Mesendoderm (in vitro differentiated cells): ENCODE measurements around the gene WDR82.

Source experiments
- DNase-seq: peaks from one replicate; pipeline ENCODE4 v3.0.0; 2013
- H2AK5ac ChIP-seq: 2 replicates; pipeline ENCODE4 v1.6.1; 2013; ENCODE audit warnings: low read length, inconsistent platforms
- H2BK120ac ChIP-seq: 2 replicates; pipeline ENCODE4 v1.6.1; 2013; ENCODE audit warnings: low read depth, mild to moderate bottlenecking, low read length, moderate library complexity, mixed read lengths
- H2BK15ac ChIP-seq: replicated peaks from 2 replicates; pipeline ENCODE4 v1.6.1; 2013; ENCODE audit warnings: low read depth, mild to moderate bottlenecking, moderate library complexity
- H2BK5ac ChIP-seq: 2 replicates; pipeline ENCODE4 v1.6.1; 2013; ENCODE audit warnings: low read length, inconsistent platforms
- H3K18ac ChIP-seq: 2 replicates; pipeline ENCODE4 v1.6.1; 2013; ENCODE audit warnings: mild to moderate bottlenecking, low read length, mixed read lengths
- H3K23ac ChIP-seq: one replicate; pipeline ENCODE4 v1.6.1; 2013; ENCODE audit warnings: low read length
- H3K27ac ChIP-seq: 2 replicates; pipeline ENCODE4 v1.5.1; 2013; ENCODE audit warnings: low read depth, mild to moderate bottlenecking, inconsistent platforms, low read length, moderate library complexity
- H3K27me3 ChIP-seq: 2 replicates; pipeline ENCODE4 v1.6.1; 2013; ENCODE audit warnings: low read length, control low read depth, mild to moderate bottlenecking, inconsistent platforms; ENCODE audit not compliant: insufficient read depth, poor library complexity
- H3K36me3 ChIP-seq: 2 replicates; pipeline ENCODE4 v1.6.1; 2013; ENCODE audit warnings: low read length, inconsistent platforms; ENCODE audit not compliant: control insufficient read depth, insufficient read depth
- H3K4ac ChIP-seq: one replicate; pipeline ENCODE4 v1.6.1; 2013; ENCODE audit warnings: low read depth, mild to moderate bottlenecking, low read length, moderate library complexity
- H3K4me1 ChIP-seq: 2 replicates; pipeline ENCODE4 v1.6.1; 2013; ENCODE audit warnings: low read depth, low read length, inconsistent platforms; ENCODE audit not compliant: control insufficient read depth
- H3K4me2 ChIP-seq: 2 replicates; pipeline ENCODE4 v1.6.1; 2013; ENCODE audit warnings: low read length
- H3K4me3 ChIP-seq: 2 replicates; pipeline ENCODE4 v1.5.1; 2013; ENCODE audit warnings: mild to moderate bottlenecking, low read length
- H3K56ac ChIP-seq: one replicate; pipeline ENCODE4 v1.6.1; 2013; ENCODE audit warnings: low read length
- H3K79me1 ChIP-seq: 2 replicates; pipeline ENCODE4 v1.6.1; 2013; ENCODE audit warnings: low read length, inconsistent platforms
- H3K79me2 ChIP-seq: 2 replicates; pipeline ENCODE4 v1.6.1; 2013; ENCODE audit warnings: mild to moderate bottlenecking, low read length; ENCODE audit not compliant: control insufficient read depth, insufficient read depth
- H3K9ac ChIP-seq: 2 replicates; pipeline ENCODE4 v1.6.1; 2013; ENCODE audit warnings: low read length, inconsistent platforms
- H4K5ac ChIP-seq: one replicate; pipeline ENCODE4 v1.6.1; 2013; ENCODE audit warnings: low read length
- H4K8ac ChIP-seq: one replicate; pipeline ENCODE4 v1.6.1; 2013; ENCODE audit warnings: low read depth, mild to moderate bottlenecking, control low read depth, low read length, moderate library complexity
- WGBS: extraction: QIAGEN DNeasy Blood & Tissue Kit; methylation state at CpG from one replicate; pipeline ENCODE4 v1.1.7; 2013; ENCODE audit warnings: low lambda C conversion rate, missing lambda C conversion rate; ENCODE audit not compliant: insufficient coverage; ENCODE audit errors: extremely low coverage; 5-methylcytosine and 5-hydroxymethylcytosine counted together

Gene WDR82

GRCh38 chr3:52220380-52221026 is 57.9 kb downstream of the WDR82 start:
- Histone ChIP-seq H3K36me3 (no peaks in the 10 kb centered on the region), H3K4me1 (no peaks in the 10 kb centered on the region), H4K8ac (no peak overlapping the region), H3K18ac (no peak overlapping the region), H3K79me1 (no peaks in the 10 kb centered on the region), H3K4ac (no peak overlapping the region), H3K4me3 (no peak overlapping the region), H2BK120ac (no peak overlapping the region), H3K4me2 (no peak overlapping the region), H3K56ac (peak overlapping the region; percentile 17), H2BK15ac (no peak overlapping the region), H3K27ac (no peak overlapping the region), H3K79me2 (no peaks in the 10 kb centered on the region), H3K9ac (no peak overlapping the region), H3K23ac (no peak overlapping the region), H3K27me3 (no peaks in the 10 kb centered on the region), H2AK5ac (no peak overlapping the region), H2BK5ac (no peak overlapping the region), H4K5ac (no peak overlapping the region)
- WGBS = no CpG with 5 or more reads among the region's 9 CpGs
- peak; percentile 75 for DNase-seq

GRCh38 chr3:52218937-52219650 is 59.4 kb downstream of the WDR82 start:
- no peak overlapping the region for H4K8ac ChIP-seq
- H4K5ac ChIP-seq = no peak overlapping the region
- H2BK120ac ChIP-seq = no peak overlapping the region
- H3K27ac ChIP-seq = no peak overlapping the region
- H3K4me2 ChIP-seq = no peak overlapping the region
- H3K23ac ChIP-seq = no peak overlapping the region
- H3K79me2 ChIP-seq = no peaks in the 10 kb centered on the region
- H2AK5ac ChIP-seq = no peak overlapping the region
- H3K36me3 ChIP-seq = peaks cover 4% of the 10 kb centered on the region
- no peaks in the 10 kb centered on the region for H3K4me1 ChIP-seq
- no peaks in the 10 kb centered on the region for H3K27me3 ChIP-seq
- H3K4ac ChIP-seq = no peak overlapping the region
- no peak overlapping the region for H3K56ac ChIP-seq
- H3K18ac ChIP-seq = no peak overlapping the region
- no peak overlapping the region for H2BK15ac ChIP-seq
- H2BK5ac ChIP-seq = no peak overlapping the region
- DNase-seq = peak; percentile 50
- no peak overlapping the region for H3K9ac ChIP-seq
- no CpG with 5 or more reads among the region's 6 CpGs for WGBS
- no peak overlapping the region for H3K4me3 ChIP-seq
- H3K79me1 ChIP-seq = no peaks in the 10 kb centered on the region

- H3K23ac ChIP-seq = no peak overlapping the region
- no peak overlapping the region for H2BK15ac ChIP-seq
- H3K18ac ChIP-seq = no peak overlapping the region
- no peak overlapping the region for H3K4me3 ChIP-seq
- H2BK120ac ChIP-seq = no peak overlapping the region
- H4K5ac ChIP-seq = no peak overlapping the region
- H3K79me1 ChIP-seq = no peaks in the 10 kb centered on the region
- peaks cover 6% of the 10 kb centered on the region for H3K36me3 ChIP-seq
- no peaks in the 10 kb centered on the region for H3K27me3 ChIP-seq
- H3K27ac ChIP-seq = no peak overlapping the region
- no peak overlapping the region for H3K56ac ChIP-seq
- no peak for DNase-seq
- H3K79me2 ChIP-seq = no peaks in the 10 kb centered on the region
- H2AK5ac ChIP-seq = no peak overlapping the region
- no peak overlapping the region for H3K9ac ChIP-seq
- H4K8ac ChIP-seq = no peak overlapping the region
- H3K4me2 ChIP-seq = no peak overlapping the region
- no peak overlapping the region for H2BK5ac ChIP-seq
- H3K4me1 ChIP-seq = no peaks in the 10 kb centered on the region
- H3K4ac ChIP-seq = no peak overlapping the region
- WGBS = no CpG with 5 or more reads among the region's 12 CpGs
These were observed 60.0 kb downstream of the WDR82 start for GRCh38 chr3:52218454-52218853.

- no peaks in the 10 kb centered on the region for H3K4me1 ChIP-seq
- no peaks in the 10 kb centered on the region for H3K27me3 ChIP-seq
- H2BK15ac ChIP-seq = no peak overlapping the region
- no peak overlapping the region for H3K9ac ChIP-seq
- peaks cover 8% of the 10 kb centered on the region for H3K36me3 ChIP-seq
- no peak overlapping the region for H3K4me2 ChIP-seq
- H2AK5ac ChIP-seq = no peak overlapping the region
- no peak overlapping the region for H2BK5ac ChIP-seq
- H3K27ac ChIP-seq = no peak overlapping the region
- no peak overlapping the region for H2BK120ac ChIP-seq
- no peak for DNase-seq
- H3K56ac ChIP-seq = no peak overlapping the region
- no peak overlapping the region for H4K8ac ChIP-seq
- no peak overlapping the region for H3K23ac ChIP-seq
- H3K4me3 ChIP-seq = no peak overlapping the region
- H3K79me2 ChIP-seq = no peaks in the 10 kb centered on the region
- H3K4ac ChIP-seq = no peak overlapping the region
- no CpG with 5 or more reads among the region's 3 CpGs for WGBS
- H3K18ac ChIP-seq = no peak overlapping the region
- H4K5ac ChIP-seq = no peak overlapping the region
- H3K79me1 ChIP-seq = no peaks in the 10 kb centered on the region
These were observed 60.4 kb downstream of the WDR82 start for GRCh38 chr3:52218026-52218425.

- H3K4me1 ChIP-seq = no peaks in the 10 kb centered on the region
- no peaks in the 10 kb centered on the region for H3K27me3 ChIP-seq
- no peak overlapping the region for H3K9ac ChIP-seq
- DNase-seq = no peak
- no peak overlapping the region for H2AK5ac ChIP-seq
- H4K8ac ChIP-seq = no peak overlapping the region
- H3K36me3 ChIP-seq = peaks cover 11% of the 10 kb centered on the region
- no peak overlapping the region for H4K5ac ChIP-seq
- H2BK15ac ChIP-seq = no peak overlapping the region
- no peak overlapping the region for H3K4ac ChIP-seq
- H3K4me3 ChIP-seq = no peak overlapping the region
- H2BK5ac ChIP-seq = no peak overlapping the region
- no peak overlapping the region for H2BK120ac ChIP-seq
- no peaks in the 10 kb centered on the region for H3K79me1 ChIP-seq
- no peak overlapping the region for H3K27ac ChIP-seq
- no CpG with 5 or more reads among the region's 10 CpGs for WGBS
- no peak overlapping the region for H3K18ac ChIP-seq
- no peak overlapping the region for H3K4me2 ChIP-seq
- no peak overlapping the region for H3K23ac ChIP-seq
- no peak overlapping the region for H3K56ac ChIP-seq
- H3K79me2 ChIP-seq = no peaks in the 10 kb centered on the region
These were observed 61.0 kb downstream of the WDR82 start for GRCh38 chr3:52217409-52217805.
